GM19240 (cell line): ENCODE measurements around the gene HSDL1.

ENCODE experiments used
- DNase-seq: peaks from one replicate; pipeline ENCODE4 v3.0.0; 2011; ENCODE audit warnings: low spot score; ENCODE audit not compliant: insufficient read length

The HSDL1 gene

DNA sequence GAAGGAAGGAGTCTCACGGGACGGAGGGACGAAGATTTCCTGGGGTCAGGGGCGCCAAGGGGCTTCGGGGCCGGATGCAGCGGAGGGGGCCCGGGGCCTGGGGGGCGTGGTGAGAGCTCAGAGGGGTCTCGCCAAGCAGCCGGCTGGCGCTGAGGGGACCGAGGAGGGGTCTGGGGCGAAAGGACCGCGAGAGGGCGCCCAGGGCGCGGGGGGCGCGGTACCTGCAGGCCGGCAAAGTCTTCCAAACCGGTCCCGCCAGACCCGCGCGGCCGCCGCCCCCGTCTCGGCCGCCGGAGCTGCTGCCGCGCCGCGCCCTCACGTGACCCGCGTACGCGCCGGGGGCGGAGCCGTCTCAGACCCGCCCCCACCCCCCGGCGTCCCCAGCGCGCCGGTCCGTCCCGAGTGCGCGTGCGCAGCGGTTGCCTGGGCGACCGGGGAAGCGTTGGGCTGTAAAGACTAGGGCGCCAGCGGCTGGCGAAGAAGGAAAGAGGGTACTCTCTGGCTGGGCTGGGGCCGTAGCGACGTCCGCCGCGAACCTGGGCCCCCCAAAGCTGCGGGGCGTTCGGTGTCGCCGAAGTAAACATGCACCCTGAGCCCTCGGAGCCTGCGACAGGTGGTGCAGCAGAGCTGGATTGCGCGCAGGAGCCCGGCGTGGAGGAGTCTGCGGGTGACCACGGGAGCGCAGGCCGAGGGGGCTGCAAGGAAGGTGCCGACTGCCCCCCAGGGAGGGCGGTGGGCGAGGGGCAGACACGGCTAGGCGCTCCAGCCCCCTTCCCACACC, at the start of gene HSDL1, which contains the start of gene DNAAF1:
Gene HSDL1 (minus strand): TSS at position 319 of the 781 bp plus-strand sequence. CDS start 13,856 bp downstream, outside the sequence.
Gene DNAAF1 (plus strand): TSS at position 450 of the 781 bp plus-strand sequence. CDS start 133 bp downstream, at position 583.
- peak; percentile 91 for DNase-seq

DNA sequence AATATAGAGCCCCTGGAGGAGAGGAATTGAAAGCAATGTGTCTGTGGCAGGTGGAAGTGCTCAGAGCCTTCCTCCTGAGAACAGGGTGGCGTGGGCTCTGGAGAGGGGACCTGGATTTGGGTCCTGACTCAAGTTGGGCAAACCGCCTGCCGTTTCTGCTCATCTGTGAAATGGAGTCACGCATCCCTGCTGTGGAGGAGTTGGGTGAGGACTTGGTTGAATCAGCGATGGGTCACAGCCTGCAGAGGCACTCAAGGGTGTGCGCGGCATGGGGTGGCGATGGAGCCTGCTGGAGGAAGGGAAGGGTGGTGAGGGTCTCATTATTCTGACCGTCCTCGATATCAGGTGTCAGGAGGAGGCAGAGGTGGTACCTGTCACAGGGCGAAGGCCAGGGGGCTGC, 49.0 kb upstream of the HSDL1 start:
- DNase-seq, result no peak

DNA sequence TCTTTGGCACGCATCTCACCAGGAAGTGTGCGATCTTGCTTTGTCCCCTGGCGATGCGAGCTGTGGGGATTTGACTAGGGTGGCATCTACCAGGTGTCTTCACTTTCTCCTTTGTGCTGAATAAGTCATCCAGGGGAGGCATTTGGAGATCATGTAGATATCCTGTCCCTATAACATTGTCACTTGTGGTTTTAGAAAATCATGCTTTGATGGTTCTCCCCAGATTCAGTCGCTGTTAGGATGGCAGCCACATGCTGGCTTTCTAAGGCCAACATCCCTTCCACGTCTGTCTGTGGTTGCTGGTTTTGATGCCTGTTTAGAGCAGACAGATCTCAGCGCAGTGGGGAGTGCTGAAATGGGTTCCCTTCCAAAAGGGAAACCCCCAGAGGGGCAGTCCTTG, 48.5 kb upstream of the HSDL1 start:
- DNase-seq, result no peak

DNA sequence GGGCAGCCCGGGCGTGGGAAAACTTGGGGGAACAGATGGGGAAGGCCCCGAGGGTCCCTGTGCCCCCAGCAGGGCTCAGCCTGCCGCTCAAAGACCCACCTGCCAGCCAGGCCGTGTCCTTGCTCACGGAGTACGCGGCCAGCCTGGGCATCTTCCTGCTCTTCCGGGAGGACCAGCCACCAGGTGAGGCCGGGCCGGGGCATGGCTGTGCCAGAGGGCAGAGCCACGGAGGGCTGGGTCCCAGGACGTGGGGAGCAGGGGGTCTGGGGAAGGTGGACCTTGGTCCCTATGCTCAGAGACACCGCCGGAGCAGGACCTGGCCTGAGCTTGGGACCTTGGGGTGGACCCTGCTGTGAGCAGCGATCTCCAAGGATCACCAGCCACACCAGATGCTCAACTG, 46.5 kb upstream of the HSDL1 start:
- no peak for DNase-seq

DNA sequence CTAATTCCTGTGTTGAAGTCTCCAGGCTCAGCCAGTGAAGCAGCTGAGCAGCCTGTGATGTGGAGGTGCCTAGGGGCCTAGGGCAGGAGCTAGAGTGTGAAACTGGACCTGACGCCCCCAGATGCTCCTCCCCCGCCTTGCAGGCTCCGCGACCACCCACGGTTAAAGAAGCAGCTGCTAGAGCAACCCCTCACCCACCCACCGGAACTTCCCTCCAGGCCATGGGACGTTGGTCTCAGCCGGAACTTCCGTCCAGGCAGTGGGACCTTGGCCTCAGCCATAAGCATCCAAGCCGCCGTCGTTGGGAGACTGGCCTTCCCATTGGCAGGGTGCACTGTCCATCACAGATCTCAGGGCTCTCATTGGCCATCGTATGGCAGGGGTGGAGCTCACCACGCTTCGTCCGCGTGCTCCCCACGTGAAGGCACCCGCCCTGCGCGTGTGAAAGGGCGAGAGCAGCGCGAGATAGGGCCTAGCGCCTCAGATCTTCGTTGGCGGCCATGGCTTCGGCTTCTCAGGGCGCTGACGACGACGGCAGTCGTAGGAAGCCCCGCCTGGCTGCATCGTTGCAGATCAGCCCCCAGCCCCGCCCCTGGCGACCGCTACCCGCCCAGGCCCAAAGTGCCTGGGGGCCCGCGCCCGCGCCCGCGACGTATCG, 45.9 kb upstream of the HSDL1 start, which contains the start of gene ADAD2:
Gene ADAD2 (plus strand): TSS at position 427 of the 658 bp plus-strand sequence. CDS start 74 bp downstream, at position 501.
- no peak for DNase-seq

DNA sequence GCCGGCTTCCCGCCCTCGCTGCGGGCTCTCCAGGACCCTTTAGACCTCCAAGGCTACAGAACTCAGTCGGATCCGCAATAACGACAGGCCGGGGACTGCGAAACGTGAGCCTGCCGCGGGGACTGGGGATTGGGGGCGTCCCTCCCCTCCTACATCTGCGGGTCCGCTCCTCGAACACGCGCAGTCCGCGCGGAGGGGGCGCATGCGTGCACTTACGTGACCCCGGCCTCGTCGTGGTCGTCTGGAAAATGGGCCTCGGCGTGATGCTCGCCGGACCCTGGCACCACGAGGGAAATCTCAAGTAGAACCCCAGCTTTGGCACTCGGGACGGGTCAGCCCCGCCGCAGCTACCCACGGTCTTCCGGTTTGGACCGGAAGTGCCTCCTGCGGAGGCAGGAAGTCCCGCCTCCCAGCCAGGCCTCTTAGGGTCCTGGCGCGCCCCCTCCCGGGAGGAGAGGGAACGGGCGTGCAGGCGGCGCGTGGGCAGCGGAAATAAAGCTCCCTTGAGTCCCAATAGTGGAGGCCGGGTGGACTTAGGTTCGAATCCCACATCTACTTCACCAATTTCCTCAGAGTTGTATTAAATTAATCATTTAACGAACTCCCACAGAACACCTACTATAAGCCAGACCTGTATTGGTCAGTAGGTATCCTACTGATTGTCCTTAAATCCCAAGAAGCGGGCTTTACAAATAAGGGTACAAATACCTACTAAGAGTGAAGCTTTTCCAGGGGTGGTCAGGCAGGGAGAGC, 41.9 kb upstream of the HSDL1 start, which contains the start of gene TAF1C:
Gene TAF1C (minus strand): TSS at position 373 of the 753 bp plus-strand sequence. CDS start 2,069 bp downstream, outside the sequence.
- DNase-seq, result peak; percentile 99

DNA sequence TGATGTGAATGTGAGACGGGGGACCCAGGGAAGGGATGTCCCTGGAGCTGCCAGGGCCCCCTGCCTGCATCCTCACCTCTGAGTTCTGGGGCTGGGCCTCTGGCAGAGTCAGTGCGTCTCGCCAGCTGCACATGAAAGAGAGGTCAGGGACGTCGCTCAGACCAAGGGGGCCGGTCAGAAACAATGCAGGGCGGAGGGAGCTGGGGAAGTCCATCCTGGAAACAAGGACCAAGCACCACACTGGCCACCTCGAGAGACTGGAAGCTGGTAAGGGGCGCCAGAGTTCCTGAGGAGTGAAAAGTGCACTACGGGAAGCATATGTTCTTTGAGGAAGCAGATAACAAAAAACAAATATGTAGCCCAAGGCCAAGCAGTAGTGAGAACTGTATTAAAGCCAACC, 39.8 kb upstream of the HSDL1 start:
- no peak for DNase-seq

DNA sequence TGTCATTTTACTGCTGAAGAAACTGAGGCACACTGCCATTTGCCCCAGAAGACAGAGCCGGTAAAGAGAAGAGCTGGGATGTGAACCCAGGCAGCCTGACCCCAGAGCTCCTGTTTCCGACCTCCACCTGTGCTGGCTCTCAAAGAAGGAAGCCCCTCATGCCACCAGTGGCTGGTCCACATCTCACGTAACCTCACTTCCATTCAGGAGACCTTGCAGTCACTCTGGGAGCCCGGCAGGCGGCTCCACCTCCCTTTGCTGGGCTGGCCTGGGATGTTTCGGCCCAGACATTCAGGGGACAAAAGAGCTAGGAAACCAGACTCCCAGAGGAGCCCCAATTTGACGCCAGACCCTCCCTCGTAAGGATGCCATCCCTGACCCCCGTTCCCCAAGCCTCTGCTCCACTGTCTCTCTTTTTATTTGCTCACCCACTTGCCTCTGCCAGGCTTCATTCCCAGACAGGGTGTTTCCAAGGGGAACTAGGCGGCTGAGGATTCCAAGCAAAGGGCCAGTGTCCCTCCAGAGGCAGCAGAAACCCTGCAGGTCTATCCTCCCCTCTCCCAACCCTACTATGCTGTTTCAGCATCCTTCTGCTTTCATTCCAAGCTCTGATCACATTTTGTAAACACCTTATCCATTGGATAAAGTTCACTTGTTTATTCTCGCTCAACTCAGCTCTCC, 39.1 kb upstream of the HSDL1 start:
- no peak for DNase-seq

DNA sequence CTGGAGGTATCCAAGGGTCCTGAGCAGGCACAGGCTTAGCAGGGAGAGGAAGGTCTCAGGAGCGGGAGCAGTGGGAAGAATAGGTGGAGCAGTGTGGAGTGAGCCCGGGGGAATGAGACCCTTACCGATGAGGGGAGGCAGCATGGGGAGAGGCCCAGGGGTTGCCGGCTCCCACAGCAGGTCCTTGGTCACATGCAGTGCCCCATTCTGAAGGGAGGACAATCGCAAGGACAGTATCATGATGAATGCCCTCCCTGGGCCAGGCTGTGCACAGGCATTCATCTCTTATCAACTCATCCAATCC, 38.5 kb upstream of the HSDL1 start:
- DNase-seq, result no peak

DNA sequence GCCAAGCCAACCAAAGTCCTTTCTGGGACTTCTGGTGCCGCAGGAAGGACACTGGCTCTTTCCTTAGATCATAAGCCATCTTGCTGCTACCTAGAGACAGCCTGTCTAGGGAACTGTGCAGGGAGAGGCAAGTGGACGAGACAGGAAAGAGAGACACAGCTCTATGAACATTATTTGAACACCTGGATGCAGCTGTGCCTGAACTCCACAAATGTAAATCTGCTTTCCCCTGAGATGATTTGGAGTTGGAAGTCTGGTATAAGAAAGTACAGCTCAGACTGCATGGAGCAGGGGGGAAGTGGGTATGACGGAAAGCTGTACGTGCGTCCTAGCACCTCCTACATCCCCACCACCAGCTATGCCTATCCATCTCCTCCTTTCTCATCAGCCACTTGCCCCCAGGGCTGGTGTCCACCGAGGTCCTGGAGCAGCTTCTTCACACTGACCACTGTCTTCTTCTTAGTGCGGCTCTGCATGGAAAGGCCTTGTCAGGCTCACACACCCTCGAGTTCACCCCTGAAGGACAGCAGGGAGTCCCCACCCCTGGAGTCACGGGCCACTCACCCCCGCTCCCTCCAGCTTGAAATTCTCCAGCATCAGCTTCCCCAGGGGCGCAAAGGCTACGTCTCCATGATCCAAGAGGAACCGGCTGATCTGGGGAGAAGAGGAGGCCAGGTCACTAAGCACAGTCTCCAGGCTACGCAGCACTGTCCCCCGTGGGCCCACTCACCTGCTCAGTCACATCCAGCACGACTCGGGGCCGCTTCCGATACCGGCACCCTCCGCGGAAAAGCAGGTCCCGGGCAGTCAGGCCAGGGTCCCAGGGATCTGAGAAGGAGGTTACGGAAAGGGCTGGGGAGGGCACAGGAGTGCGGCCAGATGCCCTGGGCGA, 37.9 kb upstream of the HSDL1 start:
- no peak for DNase-seq

DNA sequence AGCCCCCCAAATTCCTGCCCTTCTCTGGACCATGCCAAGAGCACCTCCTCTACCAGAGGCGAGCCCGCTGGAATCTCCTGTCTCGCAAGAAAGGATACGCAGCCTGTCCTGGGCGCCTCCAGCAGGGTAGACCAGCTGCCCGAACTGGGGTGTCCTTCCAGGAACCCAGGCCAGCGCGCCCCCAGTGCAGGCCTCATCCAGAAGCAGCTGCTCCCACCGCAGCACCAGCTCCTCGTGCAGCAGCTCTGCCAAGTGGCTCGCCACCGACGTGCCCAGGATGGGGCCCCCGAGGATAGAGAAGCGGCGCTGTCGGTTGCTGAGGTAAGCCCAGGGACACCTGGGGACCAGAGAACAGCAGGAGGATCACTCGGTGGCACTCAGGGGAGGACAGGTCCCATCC, 37.1 kb upstream of the HSDL1 start:
- DNase-seq, result no peak

DNA sequence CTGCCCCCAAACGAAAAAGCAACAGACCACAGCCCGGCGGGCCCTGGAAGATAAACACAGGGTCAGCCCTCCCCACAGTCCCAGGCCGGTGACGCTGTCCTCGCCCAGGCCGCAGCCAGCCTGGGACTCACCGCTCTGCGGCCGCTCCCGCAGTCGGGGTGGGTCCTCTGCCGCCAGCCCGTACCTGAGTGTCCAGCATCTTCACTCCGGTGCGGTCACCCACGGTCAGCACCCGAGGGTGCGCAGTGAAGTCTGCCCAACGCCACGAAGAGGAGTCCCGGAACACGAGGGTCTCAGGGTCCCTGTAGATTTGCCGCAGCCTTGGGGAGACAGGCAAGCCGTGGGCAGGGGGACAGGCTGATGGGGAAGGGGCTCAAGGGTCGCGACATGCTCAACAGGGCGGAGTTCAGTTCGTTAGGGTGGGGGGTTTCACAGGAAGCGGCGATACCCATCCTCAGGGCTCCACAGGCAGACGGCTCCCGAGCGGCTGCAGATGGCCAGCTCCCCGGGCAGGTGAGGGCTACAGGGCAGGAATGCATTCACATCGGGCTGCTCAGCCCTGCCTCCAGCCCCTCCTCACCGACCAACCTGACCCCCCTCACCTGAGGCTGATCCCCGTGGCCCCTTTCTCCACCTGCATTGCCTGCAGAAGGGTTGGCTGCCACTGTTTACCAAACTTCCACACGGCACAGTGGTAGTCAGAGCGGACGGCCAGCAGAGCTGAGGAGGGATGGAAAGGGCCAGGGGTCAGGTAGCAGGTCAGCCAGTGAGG, 36.4 kb upstream of the HSDL1 start:
- DNase-seq, result no peak

DNA sequence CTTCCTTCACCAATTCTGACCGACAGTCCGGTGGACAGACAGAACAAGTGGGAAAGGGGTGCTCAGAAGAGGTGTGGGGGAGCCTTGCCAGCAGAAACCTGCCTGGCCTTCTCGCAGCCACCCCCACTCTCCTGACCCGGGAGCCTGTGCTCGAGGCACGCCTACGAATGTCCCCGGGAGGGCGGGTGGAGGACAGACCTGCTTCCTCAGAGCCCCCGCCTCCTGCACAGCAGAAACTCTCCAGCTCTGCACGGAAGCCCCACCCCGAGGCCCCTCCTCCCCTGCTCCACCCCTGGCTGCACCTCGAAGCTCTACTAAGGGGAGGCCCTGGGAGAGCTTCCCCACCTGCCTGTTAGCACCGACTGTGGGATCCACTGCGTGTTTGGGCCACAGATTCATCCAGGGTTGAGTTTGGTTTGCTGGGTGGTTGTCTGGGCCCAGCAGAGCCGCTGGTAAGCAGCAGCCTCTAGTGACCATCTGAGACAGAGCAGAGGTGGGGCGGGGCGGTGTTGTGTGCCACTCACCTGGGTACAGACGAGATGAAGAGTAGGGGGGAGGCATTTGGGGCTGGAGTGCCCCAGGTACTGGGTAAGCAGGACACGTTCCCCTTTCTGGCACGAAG, 35.7 kb upstream of the HSDL1 start:
- no peak for DNase-seq

DNA sequence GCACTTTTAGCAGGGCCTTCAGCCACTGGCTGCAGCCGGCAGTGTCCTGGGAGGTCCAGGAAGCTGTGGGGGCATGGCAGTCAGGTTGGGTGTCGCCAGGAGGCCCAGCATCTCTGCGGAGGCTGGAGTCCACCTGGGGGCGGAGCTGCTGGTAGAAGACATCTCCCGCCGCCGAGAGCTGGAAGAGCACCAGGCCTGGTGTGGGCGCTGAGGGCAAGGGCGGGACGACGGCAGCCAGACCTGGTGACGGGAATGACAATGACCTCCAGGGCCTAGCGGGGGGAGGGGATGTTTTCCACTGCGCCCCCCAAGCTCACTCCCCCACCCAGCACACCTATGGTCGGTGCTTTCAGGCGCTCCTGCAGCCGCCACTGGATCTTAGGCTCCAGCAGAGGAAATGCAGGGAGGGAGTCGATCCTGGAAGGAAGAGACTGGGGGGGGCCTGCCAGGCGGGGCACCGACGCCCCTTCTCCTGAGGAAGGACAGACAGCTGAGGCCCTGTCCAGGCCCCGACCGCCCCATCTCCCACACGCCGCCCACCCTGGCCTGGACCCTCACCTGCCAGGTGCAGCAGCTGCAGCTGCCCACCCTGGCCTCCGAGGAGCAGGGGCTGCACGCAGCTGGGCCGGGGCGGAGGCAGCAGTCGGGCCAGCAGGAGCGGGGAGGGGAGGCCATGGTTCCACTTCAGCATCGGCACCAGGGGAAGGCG, 34.8 kb upstream of the HSDL1 start:
- DNase-seq, result no peak

DNA sequence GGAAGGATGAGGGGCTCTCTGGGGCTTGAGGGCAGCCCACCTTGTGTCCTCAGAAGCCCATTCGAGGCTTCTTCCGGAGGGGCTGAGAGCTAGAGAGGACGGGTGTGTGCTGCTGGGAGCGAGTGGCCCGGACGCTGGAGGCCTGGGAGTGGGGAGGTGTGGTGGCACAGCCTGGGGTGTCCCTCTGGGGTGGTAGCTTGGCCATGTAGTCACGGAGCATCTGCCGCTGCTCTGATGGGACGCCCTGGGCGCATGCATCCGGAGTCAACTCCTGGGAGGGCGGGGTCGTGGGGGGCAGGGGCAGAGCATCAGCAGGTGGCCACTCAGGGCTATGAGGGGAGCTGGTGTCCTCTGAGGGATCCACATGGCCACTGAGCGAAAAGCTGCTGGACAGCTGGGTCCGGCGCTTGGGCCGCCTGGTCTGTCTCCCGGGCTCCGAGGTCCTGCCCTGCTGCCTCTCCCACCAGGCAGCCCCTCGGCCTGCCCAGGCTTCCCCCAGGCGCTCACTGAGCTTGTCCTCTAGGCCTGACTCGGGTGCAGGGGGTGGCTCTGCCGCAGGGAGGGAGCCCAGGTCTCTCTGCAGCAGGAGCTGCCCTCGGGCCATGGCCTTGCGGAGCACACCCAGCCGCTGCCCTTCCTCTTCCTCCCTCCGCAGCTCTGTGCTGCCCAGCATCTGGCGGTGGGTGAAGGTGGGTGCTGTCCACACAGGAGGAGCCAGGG, 34.1 kb upstream of the HSDL1 start:
- DNase-seq, result no peak

DNA sequence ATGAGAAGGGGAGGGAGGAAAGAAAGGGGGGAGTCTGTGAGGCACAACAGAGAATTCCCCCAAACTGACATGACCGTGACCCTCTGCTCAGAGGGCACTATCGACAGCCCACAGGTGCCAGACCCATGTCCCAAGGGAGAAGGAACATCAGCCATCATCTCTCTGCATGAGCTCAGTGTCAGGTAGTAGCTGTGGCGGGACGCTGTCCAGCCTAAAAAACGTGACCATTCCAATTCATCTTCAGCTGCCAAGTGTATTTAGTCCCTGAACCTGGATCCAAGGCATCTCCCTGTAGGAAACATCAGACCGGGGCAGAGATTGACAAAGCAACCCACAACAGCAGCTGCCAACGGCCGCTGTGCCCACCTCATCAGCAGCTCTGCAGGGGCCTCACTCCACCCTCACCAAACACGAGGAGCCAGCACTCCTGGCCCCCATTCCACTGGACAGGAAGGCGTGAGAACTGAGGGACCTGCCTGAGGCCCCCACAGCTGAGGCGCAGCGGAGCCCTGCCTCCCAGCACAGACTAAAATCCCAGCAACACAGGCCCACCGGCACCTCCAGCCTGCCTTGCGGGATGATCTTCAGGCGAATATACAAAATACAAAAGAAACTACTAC, 33.3 kb upstream of the HSDL1 start:
- no peak for DNase-seq

DNA sequence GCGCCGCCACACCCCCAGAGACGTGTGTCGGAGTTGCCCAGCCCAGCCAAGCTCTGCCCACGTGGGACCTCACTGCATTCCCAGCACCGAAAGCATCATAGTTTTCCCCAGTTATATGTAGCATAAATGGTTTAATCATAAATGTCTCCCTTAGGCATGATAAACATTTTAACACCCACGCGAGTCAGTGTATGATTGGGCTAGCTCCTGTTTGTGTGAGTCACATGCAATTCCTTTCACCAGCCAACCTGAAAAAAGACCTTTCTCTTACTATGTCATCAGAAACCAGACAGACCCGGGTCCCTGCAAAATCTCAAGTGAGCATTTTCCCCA, 32.7 kb upstream of the HSDL1 start:
- no peak for DNase-seq
